Gastroesophageal sphincter (tissue), 3 donors: ENCODE measurements around the gene ATP10A.

Experiments used
- CTCF ChIP-seq, 4 experiments: fragments of 200-600 bp in 2 of 4; fragments of 450-650 bp in 2 of 4; sonication (generic) in 1 of 4; IDR thresholded peaks; one replicate each; pipeline ENCODE4 v1.5.1; 2017 to 2019; ENCODE audit warnings: antibody characterized with exemption in 4 of 4, mild to moderate bottlenecking in 2 of 4, moderate library complexity in 2 of 4
- EP300 ChIP-seq: sonication (generic); formaldehyde crosslinking; IDR thresholded peaks from one replicate; pipeline ENCODE4 v1.6.1; 2017; ENCODE audit warnings: antibody characterized with exemption, mild to moderate bottlenecking
- POLR2A ChIP-seq, 2 donors: fragments of 450-650 bp; IDR thresholded peaks; one replicate each; pipeline ENCODE4 v1.6.1; 2017; ENCODE audit warnings: antibody characterized with exemption in 2 of 2, mild to moderate bottlenecking in 2 of 2, moderate library complexity in 1 of 2
- POLR2AphosphoS5 ChIP-seq: sonication (generic); formaldehyde crosslinking; IDR thresholded peaks from one replicate; pipeline ENCODE4 v1.6.1; 2017; ENCODE audit warnings: antibody characterized with exemption

GRCh38 chr15:25683415-25683814 is 179.7 kb downstream of the ATP10A start:
- TF ChIP-seq CTCF (IDR thresholded peaks at IDR 0.05) (no peak), POLR2A (IDR thresholded peaks at IDR 0.05) (no peak), POLR2AphosphoS5 (no peak), EP300 (no peak)
